ENCODE data around the gene C4BPB. TPM values are rescaled to one million over a fixed set of nuclear protein-coding genes. Genes with fewer than 3 reads are reported as not detected.

Gene C4BPB
- total RNA-seq, 1 experiment from 2014 or later: not detected

GRCh38 chr1:207077470-207078377 is 10.9 kb upstream of the C4BPB start:
- no peak overlapping the region for H3K4ac ChIP-seq (ENCODE audit: low read depth, low read length)
- peak; percentile 88 for TF ChIP-seq CTCF (conservative IDR thresholded peaks at IDR 0.05)
- no peak overlapping the region for H3K9ac ChIP-seq (ENCODE audit: extremely low read depth, insufficient read length, low read length)
- H3K56ac ChIP-seq (ENCODE audit: insufficient read length, low read depth, low read length): no peak overlapping the region
- H2AK5ac ChIP-seq (ENCODE audit: insufficient read length, low read length): no peak overlapping the region
- H3K79me1 ChIP-seq (ENCODE audit: insufficient read depth, low read depth, low read length, poor library complexity, severe bottlenecking): no peaks in the 10 kb centered on the region
- Mint-ChIP-seq H3K27ac (peak overlapping the region in 1 of 3 experiments; percentile 31; a peak in 1 of 7 replicates), H3K36me3 (ENCODE audit: insufficient read depth in 1 of 3, low read depth in 3 of 3) (no peaks in the 10 kb centered on the region; a peak in 1 of 7 replicates), H3K4me3 (no peak overlapping the region), H3K9me3 (no peaks in the 10 kb centered on the region), H3K27me3 (ENCODE audit: low read depth) (no peaks in the 10 kb centered on the region), H3K4me1 (peaks cover 0 to 8% of the 10 kb centered on the region in 2 experiments; a peak in 1 of 4 replicates)
- no peak overlapping the region for H3T11ph ChIP-seq (ENCODE audit: low read length)
- no peak overlapping the region for H2BK20ac ChIP-seq (ENCODE audit: low read depth, low read length, poor library complexity, severe bottlenecking)
- H2BK120ac ChIP-seq (ENCODE audit: low read depth, low read length, poor library complexity, severe bottlenecking): no peak overlapping the region
- WGBS (ENCODE audit: extremely low coverage, insufficient read length, low lambda C conversion rate): no CpG with 5 or more reads among the region's 6 CpGs
- peak; percentile 55 for DNase-seq
- H3K79me2 ChIP-seq (ENCODE audit: insufficient read depth, low read length): no peaks in the 10 kb centered on the region
- no peak overlapping the region for H2AFZ ChIP-seq (ENCODE audit: low read length)
- H4K5ac ChIP-seq (ENCODE audit: insufficient read length, low read depth, low read length): no peak overlapping the region
- H3K23me2 ChIP-seq (ENCODE audit: insufficient read length, low read depth, low read length, poor library complexity, severe bottlenecking): no peaks in the 10 kb centered on the region
- no peak overlapping the region for H3K18ac ChIP-seq (ENCODE audit: insufficient read length, low read depth, low read length)
- no peaks in the 10 kb centered on the region for H3K27me3 ChIP-seq (ENCODE audit: insufficient read depth, low read length)
- H4K91ac ChIP-seq (ENCODE audit: insufficient read length, low read depth, low read length): no peak overlapping the region
- H4K8ac ChIP-seq (replicated peaks; ENCODE audit: insufficient read length, low read depth, low read length): no peak overlapping the region
- no peaks in the 10 kb centered on the region for H4K20me1 ChIP-seq (ENCODE audit: control insufficient read depth, insufficient read depth, insufficient read length)
- H3K23ac ChIP-seq (ENCODE audit: insufficient read length, low read depth, low read length): no peak overlapping the region
- no peaks in the 10 kb centered on the region for H3K4me1 ChIP-seq (ENCODE audit: insufficient read depth, low read length)
- H2BK15ac ChIP-seq (ENCODE audit: low read depth, low read length): no peak overlapping the region
- H2BK12ac ChIP-seq (ENCODE audit: insufficient read length, low read depth, low read length): no peak overlapping the region
- H3K9me3 ChIP-seq (ENCODE audit: control insufficient read depth, low read depth, low read length): no peaks in the 10 kb centered on the region
- no peak overlapping the region for H3K14ac ChIP-seq (ENCODE audit: insufficient read depth, low read length)
- no peak overlapping the region for H3K4me2 ChIP-seq (ENCODE audit: insufficient read depth, insufficient read length, low read length)
- H2BK5ac ChIP-seq (ENCODE audit: insufficient read length, low read length): no peak overlapping the region
- H3K27ac ChIP-seq (ENCODE audit: insufficient read length, low read depth, low read length): no peak overlapping the region
